Measurements from ENCODE around the gene PZP.

PZP gene

DNA sequence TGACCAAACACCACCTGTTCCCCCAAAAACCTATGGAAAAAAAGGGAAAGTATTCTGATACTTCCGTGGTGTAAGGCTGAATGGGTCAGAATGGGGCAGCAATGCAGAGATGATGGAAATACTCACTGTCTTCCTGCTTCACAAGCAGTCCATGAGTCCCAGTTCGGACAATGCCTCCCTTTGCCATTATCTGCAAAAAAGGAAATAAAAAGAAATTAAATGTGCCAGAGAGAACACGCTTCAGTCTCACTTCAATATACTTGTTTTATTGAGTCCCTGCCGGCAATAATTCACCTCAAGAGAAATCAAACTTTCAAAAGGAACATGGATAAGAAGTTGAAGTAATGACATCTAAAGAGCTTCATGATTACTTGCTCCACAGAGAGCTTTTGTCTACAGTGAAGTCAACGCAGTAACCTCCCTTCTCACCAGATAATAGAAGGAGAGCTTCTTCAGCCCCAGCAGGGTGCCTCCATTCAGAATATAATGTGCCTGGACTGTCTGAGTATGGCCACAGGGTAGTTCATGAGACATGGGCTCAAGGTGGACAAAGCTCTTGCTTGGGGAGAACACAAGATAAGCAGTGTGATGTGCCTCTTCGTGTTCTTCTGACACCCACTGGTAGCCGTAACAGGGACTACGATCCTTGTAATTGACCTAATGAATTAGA, 107.0 kb downstream of the PZP start:
- no peak for DNase-seq

DNA sequence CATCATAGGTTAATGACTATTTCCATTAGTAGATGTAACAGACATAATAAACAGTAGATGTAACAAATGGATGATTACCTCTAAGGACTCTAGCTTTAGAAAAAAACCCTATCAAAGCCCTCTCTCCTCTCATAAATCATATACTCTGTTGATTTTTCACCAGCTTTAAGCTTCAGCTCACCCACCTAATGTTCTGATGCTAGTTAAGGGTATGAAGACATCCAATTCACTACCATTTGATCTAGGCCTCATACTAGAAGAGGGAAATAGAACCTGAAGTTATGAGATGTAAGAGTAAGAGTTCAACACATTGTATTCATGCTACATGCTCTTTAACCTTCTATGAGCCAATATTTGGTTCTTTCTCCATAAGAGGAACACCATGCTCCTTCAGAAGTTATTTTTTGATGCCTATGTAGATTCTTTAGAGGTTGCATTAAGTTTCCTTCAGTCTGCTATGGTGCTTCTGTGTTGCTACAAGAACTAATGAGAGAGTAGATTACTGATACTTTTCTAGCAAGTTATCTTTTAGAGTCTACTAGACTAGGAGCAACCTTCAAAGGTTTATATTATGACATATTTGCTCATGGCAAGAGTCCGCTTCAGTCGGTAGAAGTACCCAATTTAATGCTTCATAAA, 108.5 kb downstream of the PZP start:
- no peak for DNase-seq

Measured in CD4-positive, alpha-beta T cell treated with Interleukin-12 subunit alpha and Interleukin-12 subunit beta, for 1 hour (primary cell).